NT2/D1 (cell line): ENCODE measurements around the gene MAP3K3.
A peak's percentile ranks its signal among the peaks of the same experiment; 100 is the strongest.

Experiments used
- DNase-seq: peaks from one replicate; pipeline ENCODE4 v3.0.0-alpha.2; 2011; ENCODE audit warnings: low read depth, low spot score
- H3K27me3 ChIP-seq: 2 replicates; pipeline ENCODE4 v1.6.0; 2011; ENCODE audit warnings: mild to moderate bottlenecking; ENCODE audit not compliant: insufficient read length, insufficient read depth
- H3K36me3 ChIP-seq: 2 replicates; pipeline ENCODE4 v1.6.1; 2011; ENCODE audit warnings: mild to moderate bottlenecking, low read length, mixed read lengths; ENCODE audit not compliant: insufficient read depth, insufficient read length
- H3K4me1 ChIP-seq: 2 replicates; pipeline ENCODE4 v1.5.1; 2011; ENCODE audit not compliant: insufficient read depth, insufficient read length
- H3K4me3 ChIP-seq: 2 replicates; pipeline ENCODE4 v1.5.1; 2011; ENCODE audit warnings: low read depth; ENCODE audit not compliant: insufficient read length
- H3K9ac ChIP-seq: 2 replicates; pipeline ENCODE4 v1.6.0; 2011; ENCODE audit warnings: low read depth; ENCODE audit not compliant: insufficient read length
- H3K9me3 ChIP-seq: 2 replicates; pipeline ENCODE4 v1.5.1; 2011; ENCODE audit warnings: mild to moderate bottlenecking, low read length; ENCODE audit not compliant: insufficient read depth
- SUZ12 ChIP-seq: IDR thresholded peaks from 2 replicates; pipeline ENCODE4 v1.6.1; 2011; ENCODE audit not compliant: insufficient read length, insufficient read depth; ENCODE audit errors: extremely low read depth
- YY1 ChIP-seq: IDR thresholded peaks from 2 replicates; pipeline ENCODE4 v1.6.1; 2011; ENCODE audit not compliant: insufficient read length, insufficient read depth
- ZNF274 ChIP-seq: IDR thresholded peaks from 2 replicates; pipeline ENCODE4 v1.6.1; 2011; ENCODE audit warnings: mild to moderate bottlenecking, low read depth, low read length

The MAP3K3 gene

GRCh38 chr17:63703029-63703428 lies 80.8 kb downstream of the MAP3K3 start:
- H3K27me3 ChIP-seq: no peaks in the 10 kb centered on the region
- H3K9me3 ChIP-seq: no peaks in the 10 kb centered on the region
- TF ChIP-seq SUZ12 (no peak), ZNF274 (no peak), YY1 (no peak)
- H3K4me1 ChIP-seq: peaks cover 22% of the 10 kb centered on the region
- H3K36me3 ChIP-seq: peaks cover 58% of the 10 kb centered on the region
- no peak overlapping the region for H3K4me3 ChIP-seq
- no peak for DNase-seq
- peak overlapping the region; percentile 24 for H3K9ac ChIP-seq

DNA sequence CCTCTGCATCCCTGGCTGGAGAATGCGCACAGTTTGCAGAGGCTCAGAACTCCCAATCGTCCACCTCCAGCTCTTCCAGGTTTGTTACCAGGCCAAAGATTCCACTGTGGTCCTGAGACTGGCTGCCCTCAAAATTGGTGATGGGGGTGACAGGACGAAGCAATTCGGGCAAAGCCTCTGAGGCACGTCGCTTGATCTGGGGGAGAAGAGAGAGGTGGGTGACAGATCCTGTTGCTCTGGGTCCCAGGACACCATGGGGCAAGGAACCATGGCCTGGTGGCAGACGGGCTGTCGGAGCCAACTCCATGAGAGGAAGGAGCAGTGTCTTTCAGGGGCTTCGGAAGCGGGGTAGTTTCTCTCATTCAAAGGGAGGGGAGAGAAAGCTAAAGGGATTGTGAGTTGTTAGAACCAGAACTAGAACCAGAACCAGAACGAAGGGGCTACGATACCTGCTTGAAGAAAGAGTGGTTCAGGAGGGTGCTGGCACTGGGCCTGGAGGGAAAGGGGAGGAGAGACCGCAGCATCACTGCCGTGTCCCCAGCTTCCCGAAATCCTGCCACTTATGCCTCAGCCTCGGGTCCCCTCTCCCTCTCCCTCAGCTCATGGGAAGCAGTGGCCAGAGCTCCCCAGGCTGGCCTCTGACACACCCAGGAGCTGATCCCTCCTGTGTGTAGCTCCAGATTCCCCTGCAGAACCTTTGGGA lies 81.5 kb downstream of the MAP3K3 start:
- TF ChIP-seq SUZ12: no peak
- TF ChIP-seq ZNF274: no peak
- H3K9ac ChIP-seq: no peak overlapping the region
- no peak for DNase-seq
- H3K36me3 ChIP-seq: peaks cover 60% of the 10 kb centered on the region
- H3K4me1 ChIP-seq: peaks cover 17% of the 10 kb centered on the region
- no peaks in the 10 kb centered on the region for H3K9me3 ChIP-seq
- H3K4me3 ChIP-seq: no peak overlapping the region
- no peaks in the 10 kb centered on the region for H3K27me3 ChIP-seq

DNA sequence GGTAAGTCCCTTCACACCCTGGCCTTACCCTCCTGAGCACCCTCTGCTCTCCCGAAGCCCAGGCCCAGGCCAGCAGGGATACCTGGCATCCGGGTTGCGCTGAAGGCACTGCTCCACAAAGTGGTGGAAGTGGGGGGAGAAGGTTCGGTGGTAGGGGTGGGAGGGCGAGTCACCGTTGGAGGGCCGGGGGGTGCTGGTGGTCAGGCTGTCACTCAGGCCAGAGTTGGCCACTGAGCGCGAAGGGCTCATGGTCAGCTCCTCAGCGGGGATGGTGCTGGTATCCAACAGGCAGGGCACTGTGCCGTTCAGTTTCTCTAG lies 82.0 kb downstream of the MAP3K3 start:
- Histone ChIP-seq H3K27me3 (no peaks in the 10 kb centered on the region), H3K4me3 (no peak overlapping the region), H3K9me3 (no peaks in the 10 kb centered on the region), H3K9ac (no peak overlapping the region), H3K4me1 (peaks cover 16% of the 10 kb centered on the region), H3K36me3 (peaks cover 65% of the 10 kb centered on the region)
- TF ChIP-seq ZNF274: no peak
- DNase-seq: no peak

DNA sequence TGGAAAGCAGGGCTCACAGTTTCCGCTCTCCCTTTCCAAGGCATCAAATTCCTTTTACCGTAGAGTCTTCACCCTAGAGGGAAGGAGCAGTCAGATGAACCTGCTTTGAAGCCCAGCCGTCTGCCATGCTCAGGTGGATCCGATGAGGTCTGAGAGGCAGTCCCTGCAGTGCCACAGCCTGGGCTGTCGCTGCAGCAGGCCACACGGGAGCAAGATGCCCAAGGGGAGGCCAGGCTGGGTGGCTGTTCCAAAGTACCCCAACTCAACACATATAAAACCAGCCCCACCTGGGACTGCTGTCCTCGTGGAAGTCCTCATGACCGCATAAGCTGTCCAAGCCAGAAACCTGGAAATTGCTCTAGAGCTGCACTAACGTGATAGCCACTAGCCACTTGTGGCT lies 82.6 kb downstream of the MAP3K3 start:
- Histone ChIP-seq H3K36me3 (peaks cover 71% of the 10 kb centered on the region), H3K9me3 (no peaks in the 10 kb centered on the region), H3K4me3 (no peak overlapping the region), H3K9ac (no peak overlapping the region), H3K27me3 (no peaks in the 10 kb centered on the region), H3K4me1 (peaks cover 16% of the 10 kb centered on the region)
- no peak for DNase-seq
- no peak for TF ChIP-seq YY1
- no peak for TF ChIP-seq SUZ12
- TF ChIP-seq ZNF274: no peak

DNA sequence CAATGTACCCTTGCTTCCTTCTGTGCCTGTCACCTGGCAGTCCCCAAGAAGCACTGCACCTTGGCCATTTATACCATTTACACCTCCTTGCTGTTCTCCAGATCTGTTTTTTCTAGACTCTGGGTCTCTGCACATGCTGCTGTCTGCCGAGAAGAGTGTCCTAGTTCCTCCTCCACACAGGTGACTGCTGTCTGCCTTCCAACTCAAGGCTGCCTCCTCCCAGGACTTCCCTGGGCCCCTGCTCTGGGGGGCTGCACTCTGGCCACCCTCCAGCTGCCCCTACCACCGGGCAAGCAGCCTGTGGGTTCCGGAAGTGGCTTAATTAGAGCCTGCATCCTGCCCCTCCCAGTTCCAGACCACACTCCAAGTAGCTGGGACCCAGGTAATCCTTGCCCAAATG lies 83.4 kb downstream of the MAP3K3 start:
- Histone ChIP-seq H3K36me3 (peaks cover 77% of the 10 kb centered on the region), H3K4me3 (no peak overlapping the region), H3K9me3 (no peaks in the 10 kb centered on the region), H3K27me3 (no peaks in the 10 kb centered on the region), H3K9ac (no peak overlapping the region), H3K4me1 (peaks cover 16% of the 10 kb centered on the region)
- TF ChIP-seq ZNF274 (no peak), SUZ12 (no peak), YY1 (no peak)
- no peak for DNase-seq

GRCh38 chr17:63706336-63707082 lies 84.3 kb downstream of the MAP3K3 start:
- H3K4me1 ChIP-seq: peaks cover 8% of the 10 kb centered on the region
- H3K36me3 ChIP-seq: peaks cover 80% of the 10 kb centered on the region
- no peaks in the 10 kb centered on the region for H3K27me3 ChIP-seq
- H3K4me3 ChIP-seq: no peak overlapping the region
- TF ChIP-seq SUZ12 (no peak), YY1 (no peak)
- H3K9me3 ChIP-seq: no peaks in the 10 kb centered on the region
- H3K9ac ChIP-seq: no peak overlapping the region
- DNase-seq: no peak

- TF ChIP-seq SUZ12 (no peak), YY1 (no peak), ZNF274 (no peak)
- Histone ChIP-seq H3K9ac (no peak overlapping the region), H3K27me3 (no peaks in the 10 kb centered on the region), H3K9me3 (no peaks in the 10 kb centered on the region), H3K4me1 (peaks cover 6% of the 10 kb centered on the region), H3K36me3 (peaks cover 81% of the 10 kb centered on the region), H3K4me3 (no peak overlapping the region)
- DNase-seq: no peak
These were observed 84.9 kb downstream of the MAP3K3 start for GRCh38 chr17:63707151-63707550.

GRCh38 chr17:63709110-63709509 lies 86.9 kb downstream of the MAP3K3 start:
- H3K36me3 ChIP-seq: peaks cover 73% of the 10 kb centered on the region

More at GRCh38 chr17:63709110-63709509, 86.9 kb downstream of the MAP3K3 start:
- DNase-seq: no peak
- no peak overlapping the region for H3K9ac ChIP-seq
- H3K4me3 ChIP-seq: no peak overlapping the region
- H3K27me3 ChIP-seq: no peaks in the 10 kb centered on the region
- no peaks in the 10 kb centered on the region for H3K9me3 ChIP-seq
- no peaks in the 10 kb centered on the region for H3K4me1 ChIP-seq
- TF ChIP-seq ZNF274 (no peak), YY1 (no peak), SUZ12 (no peak)
